GM21723 (cell line): Measurements from ENCODE around the gene SIVA1.
"Not testable (repeated sequence)": the region's sequence is repeated elsewhere in the genome, so short reads cannot be mapped to it uniquely, and the experiment has no call there.

Source experiments
- ATAC-seq: cut with Tn5 transposase; IDR thresholded peaks from one replicate; pipeline ENCODE4 v1.9.1; 2021; ENCODE audit warnings: mild to moderate bottlenecking, moderate library complexity; ENCODE audit not compliant: unreplicated experiment

The SIVA1 gene

DNA sequence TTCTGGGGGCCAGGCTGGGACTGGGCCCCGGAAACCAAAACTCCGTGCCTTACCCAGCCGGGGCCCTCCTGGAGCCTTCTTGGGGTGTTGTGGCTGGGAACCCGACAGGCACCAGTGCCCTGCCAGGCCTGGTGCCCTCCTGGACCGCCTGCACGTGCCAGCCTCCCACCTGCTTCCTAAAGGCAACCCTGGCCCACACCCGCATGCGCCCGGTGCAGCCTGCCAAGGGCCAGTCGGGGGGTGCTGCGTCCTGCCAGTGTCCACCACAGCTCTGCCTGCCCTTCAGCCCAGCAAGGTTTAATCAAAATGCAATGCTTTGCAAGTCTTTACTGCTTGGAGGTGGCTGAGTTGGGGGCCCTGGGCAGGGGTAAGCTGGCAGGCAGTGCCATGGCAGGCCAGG is 34.1 kb upstream of the SIVA1 start:
- ATAC-seq: no peak

DNA sequence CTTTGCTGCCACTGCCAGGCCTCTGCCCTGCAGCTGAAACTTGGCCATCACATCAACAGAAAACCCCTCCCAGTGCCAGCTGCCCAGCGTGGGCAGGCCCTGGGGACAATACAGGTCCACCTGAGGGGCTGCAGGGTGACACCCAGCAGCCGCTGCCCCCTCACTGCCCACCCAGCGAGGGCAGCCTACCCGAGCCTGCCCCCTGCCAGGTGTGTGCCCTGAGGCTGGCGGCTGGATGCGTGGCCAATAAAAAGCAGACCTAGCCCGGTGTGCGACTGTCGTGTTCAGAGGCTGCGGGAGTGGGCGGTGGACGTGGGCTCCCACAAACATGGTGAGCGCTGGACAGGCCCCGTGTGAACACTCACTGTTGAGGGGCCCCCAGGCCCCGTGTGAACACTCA is 33.6 kb upstream of the SIVA1 start:
- ATAC-seq: no peak

DNA sequence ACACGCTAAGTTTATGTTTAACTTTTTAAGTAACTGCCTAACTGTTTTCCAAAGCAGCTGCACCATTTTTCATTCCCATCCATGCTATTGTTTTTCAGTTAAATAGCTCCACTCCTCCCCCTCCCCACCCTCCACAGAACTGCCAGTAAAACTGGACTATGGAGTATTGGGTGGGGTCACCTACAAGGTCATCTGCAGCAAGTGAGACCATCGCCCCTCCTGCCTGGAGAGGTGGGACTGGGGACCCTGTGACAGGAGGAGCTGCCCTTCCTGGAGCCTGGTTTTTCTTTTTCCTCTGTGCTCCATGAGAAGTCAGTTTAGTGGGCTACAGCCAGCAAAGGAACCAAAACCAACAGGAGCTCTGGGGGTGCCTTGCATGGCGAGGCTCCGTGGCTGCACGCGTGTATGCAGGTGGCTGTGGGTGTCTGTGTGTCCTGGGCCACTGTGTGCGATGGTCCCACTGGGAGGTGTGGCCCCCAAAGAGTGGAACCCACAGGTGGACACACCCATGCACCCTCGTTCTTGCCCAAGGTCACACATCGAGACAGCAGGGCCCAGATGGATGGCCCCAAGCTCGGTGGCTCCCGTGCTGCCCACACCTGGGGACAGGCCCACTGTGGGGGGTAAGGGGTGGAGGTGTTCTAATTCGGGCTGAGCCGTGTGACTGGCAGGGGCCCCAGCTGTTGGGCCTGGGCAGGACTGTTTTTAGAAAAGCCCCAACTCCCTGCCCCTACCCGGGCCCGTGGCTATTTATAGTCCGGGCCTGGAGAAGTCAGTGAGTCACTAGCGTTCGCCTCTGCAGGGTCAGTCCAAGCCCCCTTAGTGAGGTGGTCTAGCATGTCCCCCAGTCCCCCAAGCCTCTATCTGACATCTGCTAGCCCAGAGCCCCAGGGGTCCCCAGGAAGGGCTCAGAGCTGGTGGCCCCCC is 31.2 kb upstream of the SIVA1 start:
- ATAC-seq: no peak

DNA sequence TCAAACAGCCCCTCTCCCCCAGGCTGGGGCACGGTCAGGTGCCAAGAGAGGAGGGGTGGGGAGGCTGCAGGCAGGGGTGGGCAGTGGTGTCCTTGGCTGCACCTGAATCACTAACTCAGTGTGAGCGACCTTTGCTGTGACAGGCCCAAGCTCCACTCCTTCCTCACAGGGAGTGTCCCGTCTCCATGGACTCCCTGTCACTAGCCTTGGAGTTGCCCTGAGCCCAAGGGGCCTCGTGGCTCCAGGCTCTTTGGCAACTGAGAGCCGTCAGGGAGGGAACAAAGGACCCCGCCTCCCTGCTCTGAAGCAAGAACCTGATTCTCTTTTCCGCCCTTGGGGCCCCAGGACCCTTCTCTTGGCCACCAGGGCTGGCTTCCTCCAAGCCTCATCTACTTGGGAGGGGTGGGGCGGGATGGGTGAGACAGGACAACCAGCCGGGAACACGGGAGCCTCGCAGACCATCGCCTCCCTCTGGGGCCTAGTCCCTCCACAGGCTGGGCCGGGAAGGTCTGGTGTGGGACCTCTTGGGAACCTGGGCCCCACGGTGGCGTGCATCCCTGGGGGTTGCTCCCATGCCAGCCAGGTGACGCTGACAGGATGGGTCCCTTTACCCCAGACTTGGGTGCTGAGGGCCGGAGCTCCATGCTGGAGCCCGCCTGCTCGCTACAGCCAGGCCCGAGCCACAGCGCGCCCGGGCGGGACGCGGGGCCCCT is 29.9 kb upstream of the SIVA1 start:
- ATAC-seq: no peak

DNA sequence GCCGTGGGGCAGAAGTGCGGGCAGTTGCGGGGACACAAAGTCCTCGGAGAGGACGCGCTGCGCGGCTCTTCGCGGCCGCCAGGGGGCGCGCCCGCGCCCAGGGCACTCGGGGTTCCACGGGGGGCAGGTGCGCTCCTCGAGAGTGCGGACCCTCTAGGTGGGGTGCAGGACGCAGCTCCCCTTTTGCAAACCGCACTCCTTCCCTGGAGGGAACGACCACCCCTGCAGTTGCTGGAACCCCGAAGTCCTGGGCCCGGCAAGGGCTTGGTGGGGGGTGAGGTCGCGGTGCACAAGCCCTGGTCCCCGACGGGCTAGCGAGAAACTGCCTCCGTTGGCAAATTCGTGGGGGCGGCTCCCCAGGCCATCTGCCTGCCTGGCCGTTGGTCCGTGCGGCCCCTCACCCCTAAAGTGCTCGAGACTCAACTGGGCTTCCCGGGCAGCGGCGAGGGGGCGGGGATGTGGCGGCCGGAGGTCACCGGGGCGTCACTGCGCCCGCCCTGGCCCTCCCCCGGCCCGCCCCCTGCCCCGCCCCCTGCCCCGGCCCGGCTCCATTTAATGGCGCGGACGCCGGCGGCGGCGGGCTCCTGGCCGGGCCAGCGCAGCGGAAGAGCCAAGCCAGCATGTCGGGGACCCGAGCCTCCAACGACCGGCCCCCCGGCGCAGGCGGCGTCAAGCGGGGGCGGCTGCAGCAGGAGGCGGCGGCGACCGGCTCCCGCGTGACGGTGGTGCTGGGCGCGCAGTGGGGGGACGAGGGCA is 29.1 kb upstream of the SIVA1 start, which contains the start of gene ADSS1:
Gene ADSS1 (plus strand): TSS at position 579 of the 756 bp plus-strand sequence. CDS start 42 bp downstream, at position 621.
- no peak for ATAC-seq

DNA sequence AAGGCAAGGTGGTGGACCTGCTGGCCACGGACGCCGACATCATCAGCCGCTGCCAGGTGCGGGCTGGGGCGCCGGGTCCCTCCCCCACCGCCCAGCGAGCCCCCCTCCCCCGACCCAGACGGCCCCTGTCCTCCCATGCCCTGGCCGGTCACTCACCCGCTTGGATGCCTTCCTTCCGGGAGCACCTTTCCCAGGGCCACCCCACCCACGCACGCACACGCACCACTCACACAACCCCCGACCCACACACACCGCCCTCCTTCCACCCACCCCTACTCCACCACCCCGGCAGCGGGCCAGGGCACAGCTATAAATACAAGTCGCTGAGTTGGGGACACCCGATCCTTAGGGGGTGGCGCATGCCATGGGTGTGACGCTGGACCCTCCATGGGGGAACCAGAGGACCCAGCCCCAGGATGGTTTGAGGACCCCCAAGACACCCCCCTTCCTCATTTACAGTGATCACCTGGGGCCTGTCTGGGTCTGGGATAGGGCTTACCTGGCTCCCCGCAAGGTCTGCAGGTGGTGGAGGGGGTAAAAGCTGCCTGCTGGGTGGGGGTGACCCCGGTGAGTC is 28.5 kb upstream of the SIVA1 start:
- no peak for ATAC-seq

DNA sequence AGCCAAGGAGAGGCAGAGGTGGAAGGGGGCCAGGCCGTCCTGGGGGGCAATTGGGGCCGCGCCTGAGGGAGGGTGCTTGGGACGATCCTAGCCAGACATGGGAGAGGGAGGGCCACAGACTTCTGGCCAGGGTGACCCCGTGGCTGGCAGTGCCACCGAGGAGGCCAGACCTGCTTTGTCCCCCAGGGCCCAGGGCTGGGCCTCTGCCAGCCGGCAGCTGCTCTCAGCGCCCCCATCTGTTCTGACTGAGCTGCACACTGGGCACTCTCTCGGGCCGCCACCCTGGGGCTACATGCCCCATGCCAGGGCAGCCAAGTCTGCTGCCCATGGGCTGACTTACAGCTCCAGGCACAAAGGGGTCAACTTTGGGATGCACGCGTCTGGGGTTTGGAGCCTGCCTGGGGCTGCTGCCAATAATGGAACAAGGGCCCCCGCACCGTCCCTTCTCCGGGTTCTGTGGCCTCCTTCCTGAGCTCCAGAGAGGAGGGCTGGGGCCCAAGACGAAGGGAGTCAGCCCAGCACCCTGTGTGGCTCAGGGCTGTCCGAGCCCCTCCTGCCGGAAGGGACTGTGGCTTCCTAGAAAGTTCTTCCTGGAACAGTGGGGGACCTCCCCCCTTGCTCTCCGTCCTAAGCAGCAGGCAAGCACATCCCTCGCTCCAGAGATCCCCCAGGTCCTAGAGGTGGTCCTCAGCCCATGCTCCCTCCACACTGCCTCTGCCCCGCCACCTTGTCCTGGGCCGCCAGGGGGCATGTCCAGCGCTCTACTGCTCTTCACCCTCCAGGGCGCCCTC is 27.8 kb upstream of the SIVA1 start:
- no peak for ATAC-seq

DNA sequence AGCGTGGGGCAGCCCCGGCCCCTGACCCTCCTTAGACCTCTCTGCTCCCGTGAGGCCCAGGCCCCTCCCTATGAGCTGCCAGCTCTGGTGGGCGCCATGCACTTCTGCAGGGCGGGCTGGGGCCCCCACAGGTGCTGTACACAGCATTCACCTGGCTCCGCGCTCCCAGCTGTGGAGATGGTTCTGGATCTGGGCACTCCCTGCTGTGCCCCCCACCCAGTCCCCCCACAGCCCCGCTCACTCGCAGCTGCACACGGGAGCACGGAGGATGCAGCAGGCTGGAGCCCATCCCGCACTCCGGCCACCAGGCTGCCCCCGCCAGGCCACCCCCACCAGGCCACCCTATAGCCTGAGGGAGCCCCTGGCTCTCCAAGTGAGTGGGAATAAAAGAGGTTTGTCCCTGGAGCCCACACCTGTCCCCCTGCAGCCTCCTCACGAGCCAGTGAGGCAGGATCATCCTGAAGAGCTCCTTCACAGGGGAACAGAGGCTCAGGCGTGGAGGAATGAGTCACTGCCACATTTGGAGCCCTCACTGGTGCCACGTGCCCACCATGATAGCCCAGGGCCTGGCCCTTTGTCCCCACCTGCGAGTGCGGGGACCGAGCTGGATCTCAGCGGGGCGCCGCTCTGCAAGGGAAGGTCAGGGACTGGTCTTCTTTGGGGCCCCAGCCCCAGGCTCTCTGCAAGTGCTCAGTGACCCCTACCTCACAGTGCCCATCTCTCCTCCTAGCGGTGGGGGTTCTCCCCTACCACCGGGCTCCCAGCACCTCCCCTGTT is 27.0 kb upstream of the SIVA1 start:
- no peak for ATAC-seq

DNA sequence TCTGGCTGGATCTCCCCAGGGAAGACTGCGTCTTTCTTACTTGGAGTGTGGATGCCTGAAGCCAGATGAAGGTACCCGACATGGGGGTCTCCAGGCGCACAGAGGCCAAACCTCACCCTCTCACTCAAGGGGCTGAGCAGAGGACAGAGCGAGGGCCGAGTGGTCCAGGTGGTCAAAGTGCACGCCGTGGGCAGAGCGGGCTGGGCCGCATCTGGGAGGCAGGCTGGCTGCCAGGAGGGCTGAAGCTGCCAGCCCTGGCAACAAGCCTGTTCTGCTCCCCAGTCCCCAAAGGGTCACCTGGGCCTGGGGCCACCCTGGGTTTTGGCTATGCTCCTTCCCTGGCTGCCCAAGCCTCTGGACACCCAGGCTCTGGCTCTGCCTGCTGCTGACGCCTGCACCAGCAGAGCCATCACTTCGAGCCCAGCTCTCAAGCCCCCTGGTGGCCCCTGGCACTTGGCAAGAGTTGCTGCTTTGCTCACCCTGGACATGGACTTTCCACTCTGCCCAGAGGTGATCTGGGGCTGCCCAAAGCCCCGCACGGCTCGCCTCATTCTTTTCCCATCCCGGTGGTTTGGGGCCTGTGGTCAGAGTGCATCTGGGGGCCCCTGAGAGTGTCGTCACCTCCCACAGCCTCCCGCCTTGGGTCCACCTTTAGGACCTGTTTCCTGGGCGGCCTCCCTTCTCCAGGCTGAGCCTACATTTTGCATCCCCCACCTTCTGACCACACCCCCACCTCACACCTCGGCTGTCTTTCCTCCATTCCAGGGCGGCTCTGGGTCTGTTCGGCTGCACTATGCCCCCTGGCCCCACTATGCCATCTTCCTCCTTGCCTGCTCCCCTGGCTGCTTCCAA is 26.1 kb upstream of the SIVA1 start:
- ATAC-seq: no peak

DNA sequence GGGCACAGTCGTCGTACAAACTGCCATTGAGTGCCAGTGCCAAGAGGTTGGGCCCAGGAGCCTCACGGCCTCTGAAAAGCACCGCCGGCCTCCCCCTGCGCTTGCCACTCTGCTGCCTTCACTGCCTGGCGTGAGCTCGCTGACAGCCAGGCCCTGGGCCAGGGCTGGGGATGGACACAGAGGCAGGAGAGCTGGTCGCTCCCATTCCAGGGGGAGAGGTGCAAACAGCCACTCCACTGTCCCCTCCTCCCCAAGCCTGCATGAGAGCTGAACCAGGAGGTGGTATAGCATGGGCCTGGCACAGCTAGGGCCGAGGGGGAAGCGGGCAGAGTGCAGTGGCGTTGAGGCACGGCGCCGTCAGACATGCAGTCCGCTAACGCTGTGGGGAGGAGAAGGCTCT is 24.3 kb upstream of the SIVA1 start:
- no peak for ATAC-seq

DNA sequence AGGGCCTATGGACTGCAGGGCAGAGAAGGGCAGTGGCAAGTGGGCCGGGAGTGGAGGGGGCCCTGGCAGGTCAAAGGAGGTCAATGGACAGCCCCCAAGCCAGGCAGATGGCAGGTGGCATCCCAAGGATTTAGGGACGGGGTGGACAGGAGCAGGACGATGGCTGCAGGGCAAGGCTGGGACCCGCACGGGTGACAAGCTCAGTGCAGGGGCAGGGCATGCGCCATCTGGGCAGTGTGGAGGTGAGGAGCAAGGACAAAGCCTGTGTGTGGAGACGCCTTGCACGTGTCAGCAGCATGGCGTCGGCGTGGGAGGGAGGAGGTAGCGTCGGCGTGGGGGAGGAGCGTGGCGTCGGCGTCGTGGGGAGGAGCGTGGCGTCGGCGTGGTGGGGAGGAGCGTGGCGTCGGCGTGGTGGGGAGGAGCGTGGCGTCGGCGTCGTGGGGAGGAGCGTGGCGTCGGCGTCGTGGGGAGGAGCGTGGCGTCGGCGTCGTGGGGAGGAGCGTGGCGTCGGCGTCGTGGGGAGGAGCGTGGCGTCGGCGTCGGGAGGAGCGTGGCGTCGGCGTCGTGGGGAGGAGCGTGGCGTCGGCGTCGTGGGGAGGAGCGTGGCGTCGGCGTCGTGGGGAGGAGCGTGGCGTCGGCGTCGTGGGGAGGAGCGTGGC is 23.6 kb upstream of the SIVA1 start:
- not testable (repeated sequence) for ATAC-seq

DNA sequence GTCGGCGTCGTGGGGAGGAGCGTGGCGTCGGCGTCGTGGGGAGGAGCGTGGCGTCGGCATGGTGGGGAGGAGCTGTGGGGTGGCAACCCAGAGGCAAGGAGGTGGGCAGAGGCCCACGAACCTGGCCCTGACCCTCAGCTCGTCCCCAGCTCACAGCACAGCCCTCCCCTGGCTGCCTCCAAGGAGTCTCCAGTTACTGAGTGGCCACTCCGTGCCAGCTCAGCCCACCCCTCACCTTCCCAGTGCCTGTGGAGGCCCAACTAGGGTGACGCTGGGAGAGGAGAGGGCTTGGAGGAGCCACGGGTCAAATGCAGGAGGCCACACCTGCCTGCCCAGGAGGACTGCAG is 23.1 kb upstream of the SIVA1 start:
- ATAC-seq: no peak

DNA sequence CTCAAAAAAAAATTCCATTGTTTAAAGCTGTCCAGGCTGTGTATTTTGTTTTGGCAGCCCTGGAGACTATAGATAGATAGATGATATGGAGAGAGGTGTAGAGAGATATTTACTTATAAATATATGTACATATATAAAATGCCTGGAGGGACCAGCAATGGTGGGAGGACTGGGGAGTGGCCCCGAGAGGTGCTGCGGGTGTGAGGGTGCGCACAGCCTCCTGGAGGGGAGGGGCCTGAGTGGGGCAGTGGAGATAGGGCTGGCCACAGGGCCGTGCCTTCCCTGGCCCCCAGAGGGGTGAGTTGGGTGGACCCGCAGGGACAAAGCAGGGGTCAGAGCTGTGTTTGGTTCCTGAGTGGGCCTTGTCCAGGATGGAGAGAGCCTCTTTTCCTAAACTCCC is 22.5 kb upstream of the SIVA1 start:
- ATAC-seq: no peak

DNA sequence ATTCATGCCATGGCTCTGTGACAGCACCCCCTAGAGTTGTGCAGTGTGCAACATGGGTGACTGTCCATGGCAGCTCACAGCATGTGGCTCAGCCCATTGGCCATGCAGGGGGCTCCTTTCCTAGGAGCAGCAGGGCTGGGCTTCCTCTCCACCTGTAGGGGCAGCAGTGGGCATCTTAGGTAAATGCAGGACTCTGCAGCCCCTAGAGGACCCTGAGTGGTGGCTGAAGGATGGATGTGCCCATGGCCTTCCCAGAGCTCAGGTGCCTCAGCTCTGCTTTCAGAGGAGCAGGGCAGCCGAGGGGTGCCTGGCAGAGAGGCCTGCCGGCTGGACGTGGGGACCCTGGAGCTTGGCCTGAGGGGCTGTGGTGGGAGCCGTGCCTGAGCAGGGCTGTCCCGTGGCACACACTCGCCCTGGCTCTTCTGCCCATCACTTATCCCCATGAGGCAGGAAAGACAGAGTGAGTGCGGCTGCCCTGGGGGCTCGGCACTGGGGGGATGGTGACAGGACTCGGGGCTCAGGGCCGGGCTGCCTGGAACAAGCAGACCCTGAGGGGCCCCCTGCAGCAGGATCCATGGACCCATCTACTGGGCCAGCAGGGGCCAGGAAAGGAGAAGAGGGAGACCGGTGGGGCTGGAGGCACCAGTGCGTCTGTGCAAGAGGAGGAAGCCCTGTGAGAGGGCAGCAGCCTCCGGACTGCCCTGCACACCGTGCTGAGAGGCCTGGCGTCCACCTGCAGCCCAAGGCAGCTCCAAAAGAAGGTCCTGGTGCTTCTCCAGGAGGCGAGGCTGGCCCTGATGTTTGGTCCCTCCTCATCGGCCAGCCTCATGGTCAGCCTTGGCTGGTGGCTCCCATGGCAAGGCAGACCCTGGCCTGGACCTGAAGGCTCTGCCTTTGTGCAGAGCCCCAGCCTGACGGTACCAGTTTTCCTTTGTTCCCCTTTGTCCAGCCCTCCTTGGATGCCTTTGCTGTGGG is 21.3 kb upstream of the SIVA1 start:
- ATAC-seq: no peak

DNA sequence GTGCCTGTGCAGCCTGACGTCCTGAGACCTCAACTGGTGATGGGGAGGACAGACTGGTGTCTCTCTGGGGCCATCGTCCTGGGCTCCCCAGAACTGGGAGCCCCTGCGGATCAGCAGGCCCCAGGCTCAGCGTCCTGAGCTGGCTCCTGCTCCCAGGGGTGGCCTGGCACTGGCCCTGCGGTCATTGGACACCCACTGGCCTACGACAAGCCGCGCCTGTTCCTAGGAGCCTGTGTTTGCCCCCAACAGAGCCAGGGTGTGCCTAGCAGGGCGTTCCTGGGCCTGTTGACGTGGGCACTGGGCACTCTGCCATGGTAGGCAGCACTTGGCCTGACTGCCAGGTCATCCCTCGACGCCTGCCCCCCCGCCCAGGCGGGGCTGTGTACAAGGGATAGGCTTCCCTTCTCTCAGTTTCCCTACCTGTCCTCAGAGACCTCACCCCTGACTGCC is 20.6 kb upstream of the SIVA1 start:
- ATAC-seq: no peak

DNA sequence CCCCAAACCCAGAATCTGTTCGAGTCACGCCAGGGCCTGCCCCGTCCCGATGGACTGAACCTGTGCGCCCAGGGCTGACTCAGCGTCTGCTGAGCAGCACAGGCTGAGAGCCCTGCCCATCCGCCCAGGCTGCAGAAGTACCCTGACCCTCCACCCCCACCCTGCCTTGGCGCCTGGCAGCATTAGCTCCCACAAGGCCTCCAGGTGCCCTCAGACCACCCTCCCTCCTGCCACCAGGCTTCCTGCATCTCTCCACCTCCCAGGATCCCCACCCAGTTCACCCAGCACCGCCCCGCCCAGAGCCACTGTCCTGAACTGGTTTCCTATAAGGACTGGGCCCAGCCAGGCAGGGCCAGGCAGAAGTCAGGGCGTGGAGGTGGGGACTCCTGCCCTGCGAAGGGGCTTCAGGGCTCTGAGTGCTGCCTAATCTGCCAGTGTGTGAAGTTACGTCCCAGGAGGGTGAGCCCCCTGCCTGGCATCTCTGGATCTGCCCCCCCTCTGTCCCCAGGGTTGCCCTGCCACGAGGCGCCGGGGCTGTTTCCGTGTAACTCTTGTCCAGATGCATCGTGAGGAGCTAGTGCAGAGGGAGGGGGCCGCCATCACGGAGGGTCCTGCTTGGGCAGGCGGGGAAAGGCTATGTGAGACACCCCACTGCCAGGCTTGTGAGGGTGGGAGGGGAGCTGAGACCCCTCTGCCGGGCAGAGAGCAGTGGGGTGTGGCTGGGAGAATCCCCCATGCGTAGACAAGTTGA is 19.8 kb upstream of the SIVA1 start:
- no peak for ATAC-seq
